Endodermal cell (in vitro differentiated cells): ENCODE results near the gene SLC2A11. TPM values are rescaled to one million over a fixed set of nuclear protein-coding genes. Genes with fewer than 3 reads are reported as not detected.

Experiments used
- DNase-seq: peaks from one replicate; pipeline ENCODE4 v3.0.0-alpha.2; 2017
- H3K27ac ChIP-seq: 2 replicates; pipeline ENCODE4 v1.5.1; 2013; ENCODE audit warnings: mild to moderate bottlenecking, low read depth, low read length, moderate library complexity
- H3K27me3 ChIP-seq: 2 replicates; pipeline ENCODE4 v1.6.1; 2013; ENCODE audit warnings: mild to moderate bottlenecking, low read length, moderate library complexity; ENCODE audit not compliant: insufficient read depth, control insufficient read depth, poor library complexity, severe bottlenecking
- H3K36me3 ChIP-seq: 2 replicates; pipeline ENCODE4 v1.7.0; 2013; ENCODE audit warnings: mild to moderate bottlenecking, low read length, moderate library complexity; ENCODE audit not compliant: control insufficient read depth, insufficient read depth
- H3K4me1 ChIP-seq: one replicate; pipeline ENCODE4 v1.7.0; 2013; ENCODE audit warnings: low read length; ENCODE audit not compliant: control insufficient read depth, insufficient read depth
- H3K4me3 ChIP-seq: 2 replicates; pipeline ENCODE4 v1.5.1; 2013; ENCODE audit warnings: mild to moderate bottlenecking, low read length, moderate library complexity
- H3K9ac ChIP-seq: 2 replicates; pipeline ENCODE4 v1.6.1; 2013; ENCODE audit warnings: mild to moderate bottlenecking, low read length, moderate library complexity; ENCODE audit not compliant: poor library complexity, severe bottlenecking; ENCODE audit errors: extremely low read depth
- H3K9me3 ChIP-seq: 2 replicates; pipeline ENCODE4 v1.6.1; 2013; ENCODE audit warnings: mild to moderate bottlenecking, low read length, moderate library complexity; ENCODE audit not compliant: control insufficient read depth
- H3K27ac Mint-ChIP-seq: 2 replicates; pipeline ENCODE4 v1.8.0; 2020; ENCODE audit warnings: mixed read lengths
- H3K27me3 Mint-ChIP-seq: 2 replicates; pipeline ENCODE4 v1.8.0; 2021; ENCODE audit warnings: mild to moderate bottlenecking, mixed read lengths; ENCODE audit not compliant: insufficient read depth
- H3K36me3 Mint-ChIP-seq: 2 replicates; pipeline ENCODE4 v1.8.0; 2020; ENCODE audit warnings: low read depth, mixed read lengths
- H3K4me1 Mint-ChIP-seq: 2 replicates; pipeline ENCODE4 v1.8.0; 2020; ENCODE audit warnings: mixed read lengths
- H3K4me3 Mint-ChIP-seq: 2 replicates; pipeline ENCODE4 v1.8.0; 2020; ENCODE audit warnings: mild to moderate bottlenecking, moderate library complexity, mixed read lengths
- H3K9me3 Mint-ChIP-seq: 2 replicates; pipeline ENCODE4 v1.8.0; 2020; ENCODE audit warnings: mild to moderate bottlenecking, mixed read lengths
- WGBS, 2 experiments: methylation state at CpG; one replicate each; pipeline versions ENCODE4 v1.1.5 to v1.1.7; 2013; ENCODE audit warnings: missing lambda C conversion rate in 2 of 2, mixed read lengths in 1 of 2; ENCODE audit not compliant: insufficient coverage in 1 of 2, insufficient read length in 1 of 2; 5-methylcytosine and 5-hydroxymethylcytosine counted together
- total RNA-seq, 2 donors: library from RNA; stranded (reverse); fragmentation: NEBNext Ultra II Directional in 1 of 2; extraction: Animal tissue kit (Norgen Biotek cat#: 25700) in 1 of 2; gene quantifications; 2 replicates in 1 of 2; 3 replicates in 1 of 2; pipeline ENCODE4 v1.2.1, GENCODE V29; 2021
- TF ChIP-seq, protein P1 (sequence below): fragments of 200-600 bp; sonication (generic); conservative IDR thresholded peaks from 2 replicates; pipeline ENCODE4 v1.5.0; 2021; ENCODE audit warnings: antibody characterized with exemption, mild to moderate bottlenecking

SLC2A11 gene
- total RNA-seq, 2 donors from 2014 or later = 13.1 to 14.8 TPM

DNA sequence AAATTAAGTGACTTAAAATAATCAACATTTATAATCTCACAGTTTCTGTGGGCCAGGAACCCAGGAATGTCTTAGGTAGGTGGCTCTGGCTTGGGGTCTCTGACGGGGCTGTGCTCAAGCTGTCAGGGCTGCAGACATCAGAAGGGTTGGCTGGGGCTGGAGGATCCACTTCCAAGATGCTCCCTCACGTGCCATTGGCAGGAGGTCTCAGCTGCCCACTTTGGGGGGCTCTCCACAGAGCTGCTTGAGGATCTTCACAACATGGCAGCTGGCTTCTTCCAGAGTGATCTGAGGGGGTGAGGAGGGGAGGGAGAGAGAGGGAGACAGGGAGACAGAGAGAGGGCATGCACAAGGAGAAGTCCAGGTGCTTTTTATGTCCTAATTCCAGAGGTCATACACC is 18.1 kb downstream of the SLC2A11 start:
- Mint-ChIP-seq H3K4me3 (no peak overlapping the region), H3K9me3 (no peaks in the 10 kb centered on the region), H3K36me3 (peaks cover 15% of the 10 kb centered on the region), H3K4me1 (no peaks in the 10 kb centered on the region), H3K27me3 (no peaks in the 10 kb centered on the region), H3K27ac (no peak overlapping the region)
- Histone ChIP-seq H3K27me3 (no peaks in the 10 kb centered on the region), H3K27ac (no peak overlapping the region), H3K9me3 (no peaks in the 10 kb centered on the region), H3K4me1 (no peaks in the 10 kb centered on the region), H3K9ac (no peak overlapping the region), H3K4me3 (no peak overlapping the region), H3K36me3 (peaks cover 17% of the 10 kb centered on the region)
- TF ChIP-seq, protein P1, sequence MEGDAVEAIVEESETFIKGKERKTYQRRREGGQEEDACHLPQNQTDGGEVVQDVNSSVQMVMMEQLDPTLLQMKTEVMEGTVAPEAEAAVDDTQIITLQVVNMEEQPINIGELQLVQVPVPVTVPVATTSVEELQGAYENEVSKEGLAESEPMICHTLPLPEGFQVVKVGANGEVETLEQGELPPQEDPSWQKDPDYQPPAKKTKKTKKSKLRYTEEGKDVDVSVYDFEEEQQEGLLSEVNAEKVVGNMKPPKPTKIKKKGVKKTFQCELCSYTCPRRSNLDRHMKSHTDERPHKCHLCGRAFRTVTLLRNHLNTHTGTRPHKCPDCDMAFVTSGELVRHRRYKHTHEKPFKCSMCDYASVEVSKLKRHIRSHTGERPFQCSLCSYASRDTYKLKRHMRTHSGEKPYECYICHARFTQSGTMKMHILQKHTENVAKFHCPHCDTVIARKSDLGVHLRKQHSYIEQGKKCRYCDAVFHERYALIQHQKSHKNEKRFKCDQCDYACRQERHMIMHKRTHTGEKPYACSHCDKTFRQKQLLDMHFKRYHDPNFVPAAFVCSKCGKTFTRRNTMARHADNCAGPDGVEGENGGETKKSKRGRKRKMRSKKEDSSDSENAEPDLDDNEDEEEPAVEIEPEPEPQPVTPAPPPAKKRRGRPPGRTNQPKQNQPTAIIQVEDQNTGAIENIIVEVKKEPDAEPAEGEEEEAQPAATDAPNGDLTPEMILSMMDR = no peak
- WGBS, 2 experiments = 90 to 100% methylated on average over 2 of the region's 2 CpGs
- DNase-seq = no peak

DNA sequence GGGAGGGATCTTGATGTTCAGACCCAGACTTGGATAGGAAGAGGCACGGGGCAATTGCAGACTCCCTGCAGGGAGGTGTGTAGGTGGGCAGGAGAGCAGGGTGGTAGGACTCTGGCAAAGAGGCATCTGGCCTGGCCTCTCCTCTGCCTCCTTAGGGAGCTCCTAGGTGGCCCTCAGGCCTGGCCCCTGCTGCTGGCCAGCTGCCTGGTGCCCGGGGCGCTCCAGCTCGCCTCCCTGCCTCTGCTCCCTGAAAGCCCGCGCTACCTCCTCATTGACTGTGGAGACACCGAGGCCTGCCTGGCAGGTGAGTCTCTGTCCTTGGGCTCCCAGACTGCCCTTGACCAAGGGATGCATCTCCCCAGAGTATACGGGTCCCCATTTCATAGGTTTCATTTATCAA is 19.9 kb downstream of the SLC2A11 start:
- TF ChIP-seq, protein P1 = no peak
- H3K4me1 ChIP-seq = no peaks in the 10 kb centered on the region
- Mint-ChIP-seq H3K4me3 (no peak overlapping the region), H3K36me3 (peaks cover 15% of the 10 kb centered on the region), H3K9me3 (no peaks in the 10 kb centered on the region), H3K27me3 (no peaks in the 10 kb centered on the region), H3K27ac (no peak overlapping the region), H3K4me1 (no peaks in the 10 kb centered on the region)
- H3K9me3 ChIP-seq = no peaks in the 10 kb centered on the region
- H3K4me3 ChIP-seq = no peak overlapping the region
- no peak overlapping the region for H3K9ac ChIP-seq
- WGBS, 2 experiments = 93 to 97% methylated on average over 8 of the region's 8 CpGs
- no peaks in the 10 kb centered on the region for H3K27me3 ChIP-seq
- peaks cover 17% of the 10 kb centered on the region for H3K36me3 ChIP-seq
- no peak for DNase-seq
- H3K27ac ChIP-seq = no peak overlapping the region

DNA sequence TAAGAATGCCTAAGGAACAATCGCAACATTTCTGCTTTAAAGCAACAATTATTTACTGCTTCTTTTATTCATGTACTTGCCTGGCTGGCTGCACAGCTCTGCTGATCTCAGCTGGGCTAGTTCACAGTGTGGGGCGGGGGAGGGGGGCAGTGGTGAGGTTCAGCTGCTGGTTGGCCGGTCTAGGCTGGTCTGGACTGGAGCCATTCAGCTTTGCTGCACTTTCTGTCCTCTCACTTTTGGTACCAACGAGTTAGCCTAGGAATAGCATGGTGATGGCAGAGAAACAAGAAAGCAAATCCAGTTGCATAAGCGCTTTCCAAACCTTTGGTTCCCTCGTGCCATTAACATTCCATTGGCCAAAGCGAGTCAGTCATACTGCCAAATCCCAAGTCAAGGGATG is 20.5 kb downstream of the SLC2A11 start:
- Histone ChIP-seq H3K9me3 (no peaks in the 10 kb centered on the region), H3K27ac (no peak overlapping the region), H3K9ac (no peak overlapping the region), H3K36me3 (peaks cover 17% of the 10 kb centered on the region), H3K4me3 (no peak overlapping the region), H3K27me3 (no peaks in the 10 kb centered on the region), H3K4me1 (no peaks in the 10 kb centered on the region)
- Mint-ChIP-seq H3K4me3 (no peak overlapping the region), H3K36me3 (peaks cover 15% of the 10 kb centered on the region), H3K27ac (no peak overlapping the region), H3K9me3 (no peaks in the 10 kb centered on the region), H3K27me3 (no peaks in the 10 kb centered on the region), H3K4me1 (no peaks in the 10 kb centered on the region)
- no peak for DNase-seq
- TF ChIP-seq, protein P1 = no peak
- WGBS, 2 experiments = 89 to 100% methylated on average over 4 to 7 of the region's 7 CpGs
